ENCODE results near the gene NANOS3. TPM values are rescaled to one million over a fixed set of nuclear protein-coding genes. Genes with fewer than 3 reads are reported as not detected.
A peak's percentile ranks its signal among the peaks of the same experiment; 100 is the strongest.

NANOS3 gene
- total and polyA plus RNA-seq, 2 of the 13 experiments (the other 11 are each of a cell fraction or from before 2014, with no cell fraction given), result 0.21 TPM; not detected in 1

GRCh38 chr19:13917888-13918406, 41.0 kb downstream of the NANOS3 start:
- BruUV-seq (replicated peaks), result no TSS peak
- in situ Hi-C loops (cut with HindIII; ENCODE audit: extremely low pct_ligation_motif_present, low pct_unique_long_range_greater_than_20kb) (no loop called here), intact Hi-C loops (cut with micrococcal nuclease; ENCODE audit: unreplicated experiment) (no loop called here)
- ChIA-PET POLR2A (no interaction called here), CTCF (ENCODE audit: low intra/inter-chr PET ratio, low total read pairs) (no interaction called here)
- no peak overlapping the region for H2AFZ ChIP-seq (ENCODE audit: low read length)
- no peak overlapping the region for H3K9ac ChIP-seq (ENCODE audit: insufficient read depth, low read depth, low read length)
- DNase-seq (ENCODE audit: low spot score) (no peak), ATAC-seq (no peak), FAIRE-seq (no peak)
- no peak overlapping the region for H3K4me2 ChIP-seq (ENCODE audit: low read depth, low read length)
- H3K36me3 ChIP-seq (replicated peaks in 1 of 2; ENCODE audit: control insufficient read depth in 1 of 2, insufficient read depth in 2 of 2, low read length in 2 of 2), result peaks cover 9 to 52% of the 10 kb centered on the region in 2 experiments; a peak in 4 of 5 replicates
- no peaks in the 10 kb centered on the region for H3K27me3 ChIP-seq (ENCODE audit: control insufficient read depth in 1 of 2, insufficient read depth in 2 of 2, low read length in 2 of 2)
- H4K20me1 ChIP-seq (ENCODE audit: insufficient read depth, low read length), result no peaks in the 10 kb centered on the region
- H3K9me3 ChIP-seq (ENCODE audit: low read length), result peaks cover 5% of the 10 kb centered on the region; the same call in 1 of the 2 replicates
- H3K4me3 ChIP-seq (replicated peaks in 1 of 3; ENCODE audit: insufficient read depth in 1 of 3, low read depth in 2 of 3, low read length in 3 of 3), result no peak overlapping the region
- peak overlapping the region; percentile 22 for H3K27ac ChIP-seq (ENCODE audit: extremely low read length, insufficient read depth, low read length)
- no peaks in the 10 kb centered on the region for H3K79me2 ChIP-seq (ENCODE audit: insufficient read depth, low read length)
- H3K4me1 ChIP-seq (ENCODE audit: insufficient read depth, low read length), result no peaks in the 10 kb centered on the region
- 90% methylated on average over 12 of the region's 14 CpGs for WGBS (ENCODE audit: low lambda C conversion rate)
- TF ChIP-seq RFX5 (IDR thresholded peaks at IDR 0.05; ENCODE audit: low read depth, low read length) (no peak), PBX3 (CRISPR knock-in tag; IDR thresholded peaks at IDR 0.05; ENCODE audit: borderline replicate concordance) (no peak), ETS1 (CRISPR knock-in tag; IDR thresholded peaks at IDR 0.05) (no peak), ZNF230 (CRISPR knock-in tag; IDR thresholded peaks at IDR 0.05) (no peak), TBP (CRISPR knock-in tag; IDR thresholded peaks at IDR 0.05) (no peak), MIER3 (CRISPR knock-in tag; IDR thresholded peaks at IDR 0.05; ENCODE audit: borderline replicate concordance) (no peak), CHD4 (IDR thresholded peaks at IDR 0.05; ENCODE audit: borderline replicate concordance, low read length) (0 out of 2 replicates have a peak, but pooled peaks have one; percentile 33), MLX (CRISPR knock-in tag; IDR thresholded peaks at IDR 0.05) (no peak), ZNF160 (CRISPR knock-in tag; IDR thresholded peaks at IDR 0.05) (no peak), ZBTB49 (CRISPR knock-in tag; IDR thresholded peaks at IDR 0.05; ENCODE audit: borderline replicate concordance) (no peak), IKZF1 (IDR thresholded peaks at IDR 0.05) (no peak), ZEB1 (IDR thresholded peaks at IDR 0.05; ENCODE audit: insufficient replicate concordance, low read depth) (no peak), ZNF546 (CRISPR knock-in tag; conservative IDR thresholded peaks at IDR 0.05) (no peak), GABPA (IDR thresholded peaks at IDR 0.05; ENCODE audit: low read depth, low read length) (no peak), GABPA (CRISPR knock-in tag; IDR thresholded peaks at IDR 0.05; ENCODE audit: low read depth) (no peak), ZMYM3 (CRISPR knock-in tag; IDR thresholded peaks at IDR 0.05) (peak; percentile 62), ZNF644 (CRISPR knock-in tag; IDR thresholded peaks at IDR 0.05; ENCODE audit: low read depth) (no peak), DR1 (CRISPR knock-in tag; IDR thresholded peaks at IDR 0.05) (no peak), ZNF629 (CRISPR knock-in tag; conservative IDR thresholded peaks at IDR 0.05) (peak; percentile 96), CSRNP2 (CRISPR knock-in tag; conservative IDR thresholded peaks at IDR 0.05; ENCODE audit: low read depth) (no peak), ZFP41 (CRISPR knock-in tag; IDR thresholded peaks at IDR 0.05; ENCODE audit: borderline replicate concordance) (no peak)

All from HepG2 (cell line).